ENCODE data around the gene ZDBF2.
A peak's percentile ranks its signal among the peaks of the same experiment; 100 is the strongest.
"Not testable (repeated sequence)": the region's sequence is repeated elsewhere in the genome, so short reads cannot be mapped to it uniquely, and the experiment has no call there.

The ZDBF2 gene

DNA sequence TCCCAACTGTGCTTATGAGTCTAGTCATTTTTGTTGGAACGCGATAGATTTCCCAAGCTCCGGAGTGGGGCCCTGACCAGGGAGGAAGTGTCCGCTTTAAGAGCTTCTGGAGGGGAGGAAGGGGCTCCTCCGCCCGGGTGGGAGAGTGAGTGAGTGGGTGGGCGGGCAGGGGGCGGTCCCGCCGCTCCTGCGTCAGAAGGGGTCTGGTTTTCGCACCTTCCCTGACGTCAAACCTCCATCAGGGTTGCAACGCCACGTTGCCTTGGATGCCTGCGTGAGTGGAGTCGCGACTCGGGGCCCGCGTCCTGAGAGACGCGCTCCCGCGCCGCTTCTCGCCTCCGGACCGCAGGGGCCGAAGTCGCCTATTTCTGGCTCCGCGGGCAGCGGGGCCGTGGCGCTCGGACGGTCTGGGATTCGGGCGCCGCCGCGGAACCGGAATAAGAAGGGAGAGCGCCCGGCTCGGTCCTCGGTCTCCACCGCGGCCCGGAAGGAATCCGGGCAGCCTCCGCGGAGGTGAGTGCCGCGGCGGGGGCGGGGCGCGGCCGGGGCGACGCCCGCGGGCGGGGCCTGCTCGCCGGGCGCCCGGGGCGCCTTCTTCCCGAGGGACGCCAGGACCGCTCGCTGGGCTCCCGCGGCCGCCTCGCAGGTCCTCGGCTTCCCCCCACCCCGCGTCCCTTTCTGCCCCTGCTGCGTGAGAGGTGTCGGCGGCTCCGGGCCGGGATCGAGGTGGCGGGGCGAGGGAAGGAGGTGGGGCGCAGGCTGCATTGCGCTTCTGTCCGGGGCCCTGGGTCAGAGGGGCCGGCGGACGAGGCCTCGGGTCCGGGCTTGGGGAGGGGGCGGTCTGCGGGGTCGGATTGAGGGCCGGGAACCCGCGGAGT is at the start of gene ZDBF2:
ZDBF2 (plus strand) TSS at position 230 of the 878 bp plus-strand sequence. CDS start 7,187 bp downstream, outside the sequence.
- peak within 1 kb of the TSS; percentile 73 for H3K9ac ChIP-seq (ENCODE audit: low read length)
- H3K9me3 ChIP-seq (ENCODE audit: control insufficient read depth, insufficient read depth, low read depth, low read length): no peaks in the 10 kb centered on the region
- H3K4me3 ChIP-seq (ENCODE audit: low read depth, low read length): peak within 1 kb of the TSS; percentile 76
- H3K27ac ChIP-seq (ENCODE audit: low read depth, low read length): no peak within 1 kb of the TSS
- no peaks in the 10 kb centered on the region for H3K36me3 ChIP-seq (ENCODE audit: control insufficient read depth, insufficient read depth, low read length)
- peaks cover 49% of the 10 kb centered on the region for H3K27me3 ChIP-seq (ENCODE audit: control insufficient read depth, insufficient read depth, low read length)
- H3K4me1 ChIP-seq (ENCODE audit: control insufficient read depth, insufficient read depth, low read length): peaks cover 17% of the 10 kb centered on the region; the same call in 1 of the 2 replicates

DNA sequence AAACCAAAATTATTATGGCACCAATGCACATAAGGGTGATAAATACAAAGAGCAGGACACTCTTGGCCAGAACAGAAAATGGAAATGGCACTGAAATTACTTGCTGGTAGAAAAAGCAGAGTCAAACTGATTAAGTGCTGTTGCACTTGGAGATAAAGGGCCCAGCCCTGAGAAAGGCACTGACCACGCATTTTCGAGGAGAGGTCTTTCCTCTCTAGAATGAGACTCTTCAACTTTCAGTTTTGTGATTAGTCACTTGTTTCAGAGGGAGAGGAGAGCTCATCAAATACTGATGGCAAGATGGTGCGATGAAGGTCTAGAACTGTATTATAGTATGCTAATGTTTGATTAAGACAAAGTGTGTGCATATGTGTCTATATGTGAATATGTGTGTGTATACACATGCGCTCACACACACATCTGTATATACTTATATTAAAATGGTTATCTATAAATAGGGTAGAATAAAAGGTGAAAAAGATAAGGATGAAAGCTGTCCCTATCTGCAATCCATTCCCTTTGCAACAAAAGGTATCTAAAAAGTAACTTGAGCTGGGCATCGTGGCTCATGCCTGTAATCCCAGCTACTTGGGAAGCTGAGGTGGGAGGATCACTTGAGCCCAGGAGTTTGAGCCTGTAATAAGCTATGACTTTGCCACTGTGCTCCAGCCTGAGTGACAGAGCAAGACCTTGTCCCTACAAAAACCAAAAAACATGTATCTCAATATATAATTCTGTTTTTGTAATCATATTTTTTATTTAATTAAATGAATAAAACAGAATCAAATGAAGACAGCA is 48.8 kb upstream of the ZDBF2 start:
- Histone ChIP-seq H3K4me3 (ENCODE audit: low read depth, low read length) (no peak overlapping the region), H3K9me3 (ENCODE audit: control insufficient read depth, insufficient read depth, low read depth, low read length) (peaks cover 4% of the 10 kb centered on the region), H3K27me3 (ENCODE audit: control insufficient read depth, insufficient read depth, low read length) (no peaks in the 10 kb centered on the region), H3K27ac (ENCODE audit: low read depth, low read length) (no peak overlapping the region), H3K9ac (ENCODE audit: low read length) (no peak overlapping the region), H3K4me1 (ENCODE audit: control insufficient read depth, insufficient read depth, low read length) (peaks cover 8% of the 10 kb centered on the region), H3K36me3 (ENCODE audit: control insufficient read depth, insufficient read depth, low read length) (no peaks in the 10 kb centered on the region)

DNA sequence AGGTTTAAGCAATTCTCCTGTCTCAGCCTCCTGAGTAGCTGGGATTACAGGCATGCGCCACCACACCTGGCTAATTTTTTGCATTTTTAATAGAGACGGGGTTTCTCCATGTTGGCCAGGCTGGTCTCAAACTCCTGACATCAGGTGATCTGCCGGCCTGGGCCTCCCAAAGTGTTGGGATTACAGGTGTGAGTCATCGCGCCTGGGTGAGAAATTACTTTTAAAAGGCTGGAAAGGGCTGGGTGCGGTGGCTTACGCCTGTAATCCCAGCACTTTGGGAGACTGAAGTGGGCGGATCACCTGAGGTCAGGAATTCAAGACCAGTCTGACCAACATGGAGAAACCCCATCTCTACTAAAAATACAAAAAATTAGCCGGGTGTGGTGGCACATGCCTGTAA is 45.8 kb upstream of the ZDBF2 start:
- H3K4me3 ChIP-seq (ENCODE audit: low read depth, low read length); H3K27me3 ChIP-seq (ENCODE audit: control insufficient read depth, insufficient read depth, low read length); H3K36me3 ChIP-seq (ENCODE audit: control insufficient read depth, insufficient read depth, low read length); H3K27ac ChIP-seq (ENCODE audit: low read depth, low read length); H3K9me3 ChIP-seq (ENCODE audit: control insufficient read depth, insufficient read depth, low read depth, low read length); H3K9ac ChIP-seq (ENCODE audit: low read length): not testable (repeated sequence)
- peaks cover 13% of the 10 kb centered on the region for H3K4me1 ChIP-seq (ENCODE audit: control insufficient read depth, insufficient read depth, low read length)

DNA sequence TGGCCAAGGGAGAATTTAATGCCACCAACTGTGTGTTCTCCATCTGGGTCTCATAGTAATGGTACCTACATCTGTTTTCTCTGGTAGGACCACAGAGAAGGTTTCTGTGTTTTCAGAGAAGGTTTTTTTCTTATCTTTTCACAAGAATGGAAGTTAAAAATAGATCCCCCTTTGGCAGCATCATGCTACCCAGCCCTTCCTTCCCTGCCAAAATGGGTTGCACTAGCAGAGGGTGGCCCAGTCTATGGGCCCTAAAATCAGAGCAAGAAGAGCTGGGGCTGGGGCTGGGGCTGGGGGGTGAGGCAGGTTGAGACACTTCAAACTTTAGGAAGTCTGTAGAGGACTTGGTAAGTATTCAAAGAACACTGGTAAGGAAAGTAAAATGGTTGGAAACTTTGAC is 44.8 kb upstream of the ZDBF2 start:
- Histone ChIP-seq H3K27ac (ENCODE audit: low read depth, low read length) (no peak overlapping the region), H3K4me1 (ENCODE audit: control insufficient read depth, insufficient read depth, low read length) (peaks cover 13% of the 10 kb centered on the region), H3K36me3 (ENCODE audit: control insufficient read depth, insufficient read depth, low read length) (no peaks in the 10 kb centered on the region), H3K9ac (ENCODE audit: low read length) (no peak overlapping the region), H3K27me3 (ENCODE audit: control insufficient read depth, insufficient read depth, low read length) (no peaks in the 10 kb centered on the region), H3K9me3 (ENCODE audit: control insufficient read depth, insufficient read depth, low read depth, low read length) (no peaks in the 10 kb centered on the region), H3K4me3 (ENCODE audit: low read depth, low read length) (no peak overlapping the region)

DNA sequence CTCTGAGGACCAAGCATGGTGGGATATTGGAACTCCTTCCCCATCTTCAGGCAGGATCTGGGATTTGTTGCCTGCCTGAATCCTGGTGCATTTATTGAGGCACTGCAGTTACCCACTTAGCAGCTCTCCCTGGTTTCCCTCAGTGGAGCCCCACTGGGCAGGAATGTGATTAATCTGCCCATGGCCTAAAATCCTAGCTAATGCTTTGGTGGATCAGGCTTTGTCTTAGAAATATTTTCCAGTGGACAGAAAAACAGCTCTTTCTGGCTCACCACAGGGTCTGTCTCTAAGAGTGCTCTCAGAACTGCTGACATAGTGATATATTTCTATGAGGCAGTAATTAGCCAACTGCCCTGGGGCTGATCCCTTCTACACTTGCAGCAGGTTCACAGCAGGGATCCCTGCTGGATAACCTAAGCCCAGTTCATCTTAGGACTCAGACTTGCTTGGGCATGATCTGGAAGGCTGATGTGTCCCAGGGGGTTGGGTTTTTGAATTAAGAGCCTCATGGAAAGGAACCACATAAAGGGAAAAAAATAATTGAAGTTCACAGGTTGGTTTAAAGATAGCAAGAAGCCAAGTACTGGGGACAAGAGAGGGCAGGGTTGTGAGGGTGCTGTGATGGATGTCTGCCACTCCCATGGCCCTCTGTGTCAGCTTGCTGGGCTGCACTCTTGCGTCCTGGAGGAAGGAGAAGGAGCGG is 44.3 kb upstream of the ZDBF2 start:
- Histone ChIP-seq H3K27me3 (ENCODE audit: control insufficient read depth, insufficient read depth, low read length) (no peaks in the 10 kb centered on the region), H3K36me3 (ENCODE audit: control insufficient read depth, insufficient read depth, low read length) (no peaks in the 10 kb centered on the region), H3K4me3 (ENCODE audit: low read depth, low read length) (no peak overlapping the region), H3K9ac (ENCODE audit: low read length) (no peak overlapping the region), H3K9me3 (ENCODE audit: control insufficient read depth, insufficient read depth, low read depth, low read length) (no peaks in the 10 kb centered on the region), H3K27ac (ENCODE audit: low read depth, low read length) (no peak overlapping the region), H3K4me1 (ENCODE audit: control insufficient read depth, insufficient read depth, low read length) (peaks cover 13% of the 10 kb centered on the region)

DNA sequence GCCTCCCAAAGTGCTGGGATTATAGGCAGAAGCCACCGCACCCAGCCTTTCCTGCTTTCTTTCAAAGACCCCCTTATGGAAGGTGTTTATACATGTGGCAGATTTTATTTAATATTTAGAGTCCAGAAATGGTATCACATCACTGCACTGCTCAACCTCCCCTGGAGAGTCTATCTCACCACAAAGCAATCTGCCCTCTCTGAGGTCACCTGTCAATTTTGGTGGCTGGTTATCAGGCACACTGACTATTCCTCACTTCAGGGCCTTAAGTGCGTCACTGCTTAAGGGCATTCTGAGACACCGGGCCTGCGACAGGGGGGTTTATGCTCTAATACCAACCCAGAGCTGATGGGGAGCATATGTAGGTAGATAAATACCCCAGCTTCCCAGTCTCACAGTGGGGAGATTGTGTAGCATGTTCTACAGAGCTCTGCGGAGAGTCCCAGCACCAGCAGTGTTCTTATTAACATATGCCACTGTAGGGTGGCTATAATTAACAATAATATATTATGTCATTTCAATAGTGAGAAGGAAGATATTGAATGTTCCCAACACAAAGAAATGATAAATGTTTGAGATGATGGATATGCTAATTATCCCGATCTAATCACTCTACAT is 42.7 kb upstream of the ZDBF2 start:
- 0 out of 2 replicates have a peak, but pooled peaks cover 2% of the 10 kb centered on the region for H3K9me3 ChIP-seq (ENCODE audit: control insufficient read depth, insufficient read depth, low read depth, low read length)
- H3K27ac ChIP-seq (ENCODE audit: low read depth, low read length): no peak overlapping the region
- H3K36me3 ChIP-seq (ENCODE audit: control insufficient read depth, insufficient read depth, low read length): no peaks in the 10 kb centered on the region
- H3K4me1 ChIP-seq (ENCODE audit: control insufficient read depth, insufficient read depth, low read length): peaks cover 13% of the 10 kb centered on the region
- no peak overlapping the region for H3K9ac ChIP-seq (ENCODE audit: low read length)
- H3K4me3 ChIP-seq (ENCODE audit: low read depth, low read length): no peak overlapping the region
- no peaks in the 10 kb centered on the region for H3K27me3 ChIP-seq (ENCODE audit: control insufficient read depth, insufficient read depth, low read length)

DNA sequence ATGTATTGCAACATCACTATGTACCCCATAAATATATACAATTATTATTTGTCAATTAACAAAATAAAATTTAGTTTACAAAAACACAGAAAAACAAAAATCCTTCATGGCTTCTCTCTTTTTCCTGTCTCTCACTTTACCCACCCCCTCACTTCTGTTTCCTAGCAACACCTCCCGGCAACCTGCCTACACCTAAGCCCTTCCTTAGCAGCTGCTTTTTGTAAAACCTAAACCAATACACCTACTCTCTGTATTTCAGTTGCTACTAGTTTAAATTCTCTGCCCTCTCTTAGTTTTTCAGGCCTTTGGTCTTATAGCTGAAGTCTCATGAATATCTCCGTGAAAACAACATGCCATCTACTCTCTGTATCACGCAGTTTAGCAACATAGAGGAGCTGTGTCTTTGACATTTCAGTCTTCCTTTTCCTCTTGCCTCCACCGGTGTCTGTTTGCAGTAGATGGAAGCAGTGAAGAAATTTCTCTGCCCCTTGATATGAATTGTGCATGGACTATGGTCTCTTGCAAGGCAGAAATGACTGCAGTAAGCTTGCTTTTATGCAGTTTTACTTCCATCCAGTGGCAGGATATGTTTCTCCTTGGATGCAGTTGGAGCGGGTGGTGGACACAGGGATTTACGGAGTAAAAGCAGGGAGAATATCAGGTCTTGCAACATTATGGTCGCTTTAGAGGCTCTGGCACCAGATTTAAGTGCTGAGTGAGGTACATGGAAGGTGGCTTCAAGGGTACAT is 42.0 kb upstream of the ZDBF2 start:
- H3K27ac ChIP-seq (ENCODE audit: low read depth, low read length): no peak overlapping the region
- H3K4me3 ChIP-seq (ENCODE audit: low read depth, low read length): no peak overlapping the region
- H3K36me3 ChIP-seq (ENCODE audit: control insufficient read depth, insufficient read depth, low read length): no peaks in the 10 kb centered on the region
- H3K4me1 ChIP-seq (ENCODE audit: control insufficient read depth, insufficient read depth, low read length): peaks cover 13% of the 10 kb centered on the region
- H3K9me3 ChIP-seq (ENCODE audit: control insufficient read depth, insufficient read depth, low read depth, low read length): 0 out of 2 replicates have a peak, but pooled peaks cover 5% of the 10 kb centered on the region
- no peaks in the 10 kb centered on the region for H3K27me3 ChIP-seq (ENCODE audit: control insufficient read depth, insufficient read depth, low read length)
- H3K9ac ChIP-seq (ENCODE audit: low read length): no peak overlapping the region

DNA sequence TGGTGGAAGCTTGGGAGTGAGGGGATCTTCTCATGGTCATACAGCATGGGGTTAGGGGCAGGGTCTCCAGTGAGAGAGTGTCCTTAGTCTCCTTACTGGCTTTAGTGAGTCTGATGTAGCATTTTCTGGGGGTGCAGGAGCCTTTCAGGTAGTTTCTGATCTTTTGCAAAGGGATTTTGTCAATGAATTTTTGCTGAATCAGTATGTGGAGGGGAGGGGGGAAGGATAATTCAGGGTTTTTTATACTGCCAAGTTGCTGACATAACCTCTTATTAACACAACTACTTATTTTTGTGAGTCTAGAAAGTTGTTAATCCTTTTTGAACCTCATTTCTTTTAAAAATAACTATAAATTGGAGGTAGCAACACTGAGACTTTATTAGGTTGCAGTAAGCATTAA is 35.3 kb upstream of the ZDBF2 start:
- Histone ChIP-seq H3K36me3 (ENCODE audit: control insufficient read depth, insufficient read depth, low read length) (no peaks in the 10 kb centered on the region), H3K4me1 (ENCODE audit: control insufficient read depth, insufficient read depth, low read length) (no peaks in the 10 kb centered on the region), H3K9ac (ENCODE audit: low read length) (no peak overlapping the region), H3K9me3 (ENCODE audit: control insufficient read depth, insufficient read depth, low read depth, low read length) (0 out of 2 replicates have a peak, but pooled peaks cover 10% of the 10 kb centered on the region), H3K27me3 (ENCODE audit: control insufficient read depth, insufficient read depth, low read length) (no peaks in the 10 kb centered on the region), H3K4me3 (ENCODE audit: low read depth, low read length) (no peak overlapping the region), H3K27ac (ENCODE audit: low read depth, low read length) (no peak overlapping the region)

DNA sequence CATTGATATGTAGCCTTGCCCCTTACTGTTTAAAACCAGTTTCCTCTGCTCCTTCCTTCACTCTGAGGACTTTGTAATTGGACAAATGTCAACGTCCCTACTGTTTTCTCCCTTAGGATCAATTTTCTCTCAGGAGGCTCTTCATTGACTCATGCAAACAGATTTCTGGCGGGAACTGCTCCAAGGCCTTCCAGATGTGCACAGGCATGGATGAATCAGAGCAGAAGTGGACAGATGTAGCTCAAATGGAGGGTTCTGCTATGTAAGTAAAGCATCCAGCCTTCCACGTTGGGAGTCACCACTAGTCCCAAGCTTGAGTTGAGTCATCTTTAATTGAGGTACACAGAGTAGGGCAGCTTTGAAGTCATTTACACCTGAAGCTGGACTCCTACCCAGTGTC is 34.1 kb upstream of the ZDBF2 start:
- no peaks in the 10 kb centered on the region for H3K36me3 ChIP-seq (ENCODE audit: control insufficient read depth, insufficient read depth, low read length)
- 0 out of 2 replicates have a peak, but pooled peaks cover 10% of the 10 kb centered on the region for H3K9me3 ChIP-seq (ENCODE audit: control insufficient read depth, insufficient read depth, low read depth, low read length)
- no peaks in the 10 kb centered on the region for H3K4me1 ChIP-seq (ENCODE audit: control insufficient read depth, insufficient read depth, low read length)
- no peaks in the 10 kb centered on the region for H3K27me3 ChIP-seq (ENCODE audit: control insufficient read depth, insufficient read depth, low read length)
- H3K4me3 ChIP-seq (ENCODE audit: low read depth, low read length): no peak overlapping the region
- no peak overlapping the region for H3K9ac ChIP-seq (ENCODE audit: low read length)
- H3K27ac ChIP-seq (ENCODE audit: low read depth, low read length): no peak overlapping the region

DNA sequence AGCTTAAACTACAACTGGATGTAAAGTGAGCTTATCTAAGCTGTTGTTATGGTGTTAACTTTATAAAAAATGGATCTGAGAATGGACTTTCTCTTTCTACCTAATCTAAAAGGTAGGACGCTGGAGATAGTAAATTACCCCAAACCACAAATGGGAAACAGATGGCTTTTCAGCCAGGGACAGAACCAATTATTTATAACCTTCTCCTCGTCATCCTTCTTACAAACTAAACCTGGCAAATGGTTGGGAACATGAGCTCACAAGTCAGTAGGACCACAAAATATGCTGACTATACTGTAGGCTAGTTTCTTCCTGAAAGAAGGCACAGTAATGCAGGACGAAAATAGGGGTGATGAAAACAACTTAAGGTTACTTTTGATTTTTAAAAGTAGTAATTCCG is 32.7 kb upstream of the ZDBF2 start:
- no peak overlapping the region for H3K4me3 ChIP-seq (ENCODE audit: low read depth, low read length)
- no peaks in the 10 kb centered on the region for H3K36me3 ChIP-seq (ENCODE audit: control insufficient read depth, insufficient read depth, low read length)
- H3K27me3 ChIP-seq (ENCODE audit: control insufficient read depth, insufficient read depth, low read length): no peaks in the 10 kb centered on the region
- H3K9me3 ChIP-seq (ENCODE audit: control insufficient read depth, insufficient read depth, low read depth, low read length): 0 out of 2 replicates have a peak, but pooled peaks cover 8% of the 10 kb centered on the region
- no peak overlapping the region for H3K9ac ChIP-seq (ENCODE audit: low read length)
- no peaks in the 10 kb centered on the region for H3K4me1 ChIP-seq (ENCODE audit: control insufficient read depth, insufficient read depth, low read length)
- H3K27ac ChIP-seq (ENCODE audit: low read depth, low read length): no peak overlapping the region

Data from HUES6 (cell line).